Measurements from ENCODE around the gene GTF3C1. TPM values are rescaled to one million over a fixed set of nuclear protein-coding genes. Genes with fewer than 3 reads are reported as not detected.
"Not testable (repeated sequence)": the region's sequence is repeated elsewhere in the genome, so short reads cannot be mapped to it uniquely, and the experiment has no call there.

GTF3C1 gene
- total RNA-seq, 2 experiments from 2014 or later: 48.8 to 50.7 TPM

GRCh38 chr16:27460213-27460612 is 89.5 kb downstream of the GTF3C1 start:
- H3K27me3 Mint-ChIP-seq: no peaks in the 10 kb centered on the region
- peaks cover 35% of the 10 kb centered on the region for H3K4me1 Mint-ChIP-seq
- H3K27ac Mint-ChIP-seq: no peak overlapping the region
- H3K4me3 Mint-ChIP-seq: no peak overlapping the region
- ATAC-seq (no peak), DNase-seq (no peak)
- POLR2A ChIA-PET: interaction anchor here (0.6 to 0.7 kb wide), 3 partner anchors 10 to 147 kb away, joined by 3 to 5 read pairs (median 4); no protein-coding TSS in a partner anchor
- H3K36me3 Mint-ChIP-seq (ENCODE audit: low read depth): peaks cover 21% of the 10 kb centered on the region
- CTCF ChIA-PET: interaction anchor here (0.8 to 1.4 kb wide), 3 partner anchors 19 to 307 kb away, joined by 3 to 4 read pairs (median 3); no protein-coding TSS in a partner anchor
- intact Hi-C loops (cut with DNase I, micrococcal nuclease): no loop called here
- no peaks in the 10 kb centered on the region for H3K9me3 Mint-ChIP-seq (ENCODE audit: low read depth)

GRCh38 chr16:27458987-27459688 is 90.6 kb downstream of the GTF3C1 start:
- Mint-ChIP-seq H3K4me3 (no peak overlapping the region), H3K36me3 (ENCODE audit: low read depth) (peaks cover 15% of the 10 kb centered on the region), H3K4me1 (peaks cover 45% of the 10 kb centered on the region), H3K27me3 (no peaks in the 10 kb centered on the region), H3K9me3 (ENCODE audit: low read depth) (no peaks in the 10 kb centered on the region), H3K27ac (no peak overlapping the region)
- POLR2A ChIA-PET: interaction anchor here (0.6 kb wide), 2 partner anchors 97 to 146 kb away, joined by 5 read pairs; no protein-coding TSS in a partner anchor
- CTCF ChIA-PET: interaction anchor here (1.1 to 1.3 kb wide), 2 partner anchors 20 to 313 kb away, joined by 3 read pairs; no protein-coding TSS in a partner anchor
- intact Hi-C loops (cut with DNase I, micrococcal nuclease): loop anchor here (5.0 kb wide), 2 partner anchors 142 to 497 kb away; no protein-coding TSS in a partner anchor
- no peak for ATAC-seq
- DNase-seq: no peak

- POLR2A ChIA-PET: no interaction called here
- peaks cover 42% of the 10 kb centered on the region for H3K4me1 Mint-ChIP-seq
- DNase-seq (no peak), ATAC-seq (no peak)
- H3K27ac Mint-ChIP-seq: no peak overlapping the region
- no peak overlapping the region for H3K4me3 Mint-ChIP-seq
- no peaks in the 10 kb centered on the region for H3K27me3 Mint-ChIP-seq
- CTCF ChIA-PET: interaction anchor here (1.0 to 1.3 kb wide), 2 partner anchors 80 to 312 kb away, joined by 3 to 4 read pairs; no protein-coding TSS in a partner anchor
- intact Hi-C loops (cut with DNase I, micrococcal nuclease): loop anchor here (5.0 kb wide), 2 partner anchors 141 to 496 kb away; no protein-coding TSS in a partner anchor
- peaks cover 2% of the 10 kb centered on the region for H3K9me3 Mint-ChIP-seq (ENCODE audit: low read depth)
- peaks cover 9% of the 10 kb centered on the region for H3K36me3 Mint-ChIP-seq (ENCODE audit: low read depth)
Observed at GRCh38 chr16:27458258-27458657, 91.5 kb downstream of the GTF3C1 start.

GRCh38 chr16:27457605-27457900 is 92.2 kb downstream of the GTF3C1 start:
- H3K4me1 Mint-ChIP-seq: peaks cover 47% of the 10 kb centered on the region
- peaks cover 13% of the 10 kb centered on the region for H3K36me3 Mint-ChIP-seq (ENCODE audit: low read depth)
- POLR2A ChIA-PET; H3K27ac Mint-ChIP-seq; H3K27me3 Mint-ChIP-seq; DNase-seq; H3K9me3 Mint-ChIP-seq (ENCODE audit: low read depth); ATAC-seq; H3K4me3 Mint-ChIP-seq: not testable (repeated sequence)
- CTCF ChIA-PET: interaction anchor here (1.0 to 1.3 kb wide), 3 partner anchors 56 to 311 kb away, joined by 3 to 5 read pairs (median 4); partner anchors contain the start of gene IL21R
- intact Hi-C loops (cut with DNase I, micrococcal nuclease): loop anchor here (1.0 to 5.0 kb wide), 14 partner anchors 55 to 1619 kb away; partner anchors contain the start of gene IL21R (in 2 of the 2)

GRCh38 chr16:27455700-27456099 is 94.0 kb downstream of the GTF3C1 start:
- DNase-seq: peak; percentile 58
- POLR2A ChIA-PET: no interaction called here
- peaks cover 58% of the 10 kb centered on the region for H3K4me1 Mint-ChIP-seq
- H3K36me3 Mint-ChIP-seq (ENCODE audit: low read depth): peaks cover 25% of the 10 kb centered on the region
- intact Hi-C loops (cut with DNase I, micrococcal nuclease): loop anchor here (2.0 to 5.0 kb wide), 8 partner anchors 53 to 1617 kb away; partner anchors contain the start of gene IL21R (in 2 of the 2)
- CTCF ChIA-PET: interaction anchor here (0.6 to 1.8 kb wide), 3 partner anchors 83 to 301 kb away, joined by 3 to 4 read pairs (median 3); no protein-coding TSS in a partner anchor
- H3K4me3 Mint-ChIP-seq: no peak overlapping the region
- H3K27me3 Mint-ChIP-seq: no peaks in the 10 kb centered on the region
- H3K27ac Mint-ChIP-seq: peak overlapping the region; percentile 86
- ATAC-seq: no peak
- H3K9me3 Mint-ChIP-seq (ENCODE audit: low read depth): peaks cover 5% of the 10 kb centered on the region

- H3K36me3 Mint-ChIP-seq (ENCODE audit: low read depth): peaks cover 41% of the 10 kb centered on the region
- ATAC-seq: no peak
- H3K4me1 Mint-ChIP-seq: peaks cover 76% of the 10 kb centered on the region
- POLR2A ChIA-PET: no interaction called here
- no peaks in the 10 kb centered on the region for H3K27me3 Mint-ChIP-seq
- H3K4me3 Mint-ChIP-seq: no peak overlapping the region
- peak overlapping the region; percentile 17 for H3K27ac Mint-ChIP-seq
- DNase-seq: no peak
- H3K9me3 Mint-ChIP-seq (ENCODE audit: low read depth): peaks cover 5% of the 10 kb centered on the region
- intact Hi-C loops (cut with DNase I, micrococcal nuclease): no loop called here
- CTCF ChIA-PET: interaction anchor here (1.0 to 2.1 kb wide), 4 partner anchors 9 to 297 kb away, joined by 3 to 9 read pairs (median 3); no protein-coding TSS in a partner anchor
Observed at GRCh38 chr16:27453494-27453825, 96.3 kb downstream of the GTF3C1 start.

- Mint-ChIP-seq H3K4me1 (peaks cover 82% of the 10 kb centered on the region), H3K36me3 (ENCODE audit: low read depth) (peaks cover 44% of the 10 kb centered on the region), H3K27ac (peak overlapping the region; percentile 32), H3K27me3 (no peaks in the 10 kb centered on the region), H3K4me3 (peak overlapping the region; percentile 18), H3K9me3 (ENCODE audit: low read depth) (peaks cover 5% of the 10 kb centered on the region)
- ATAC-seq (no peak), DNase-seq (peak; percentile 34)
- ChIA-PET CTCF (interaction anchor here (0.7 to 2.1 kb wide), 6 partner anchors 30 to 273 kb away, joined by 3 to 9 read pairs (median 3); no protein-coding TSS in a partner anchor), POLR2A (interaction anchor here (0.6 kb wide), 1 partner anchor 48 kb away, joined by 3 read pairs; no protein-coding TSS in a partner anchor)
- intact Hi-C loops (cut with DNase I, micrococcal nuclease): no loop called here
Observed at GRCh38 chr16:27452569-27453493, 96.9 kb downstream of the GTF3C1 start.

- peak overlapping the region; percentile 89 for H3K27ac Mint-ChIP-seq
- peaks cover 68% of the 10 kb centered on the region for H3K36me3 Mint-ChIP-seq (ENCODE audit: low read depth)
- H3K9me3 Mint-ChIP-seq (ENCODE audit: low read depth): peaks cover 5% of the 10 kb centered on the region
- POLR2A ChIA-PET: interaction anchor here (0.7 to 0.8 kb wide), 3 partner anchors 10 to 76 kb away, joined by 3 to 4 read pairs (median 3); no protein-coding TSS in a partner anchor
- ATAC-seq: no peak
- no peak for DNase-seq
- no peaks in the 10 kb centered on the region for H3K27me3 Mint-ChIP-seq
- H3K4me1 Mint-ChIP-seq: peaks cover 84% of the 10 kb centered on the region
- intact Hi-C loops (cut with DNase I, micrococcal nuclease): loop anchor here in 1 of 2 experiments (2.0 kb wide), 1 partner anchor 41 kb away; no protein-coding TSS in a partner anchor
- peak overlapping the region; percentile 26 for H3K4me3 Mint-ChIP-seq
- CTCF ChIA-PET: interaction anchor here (0.6 to 1.7 kb wide), 6 partner anchors 45 to 281 kb away, joined by 3 to 9 read pairs (median 3); no protein-coding TSS in a partner anchor
Observed at GRCh38 chr16:27450196-27450549, 99.5 kb downstream of the GTF3C1 start.

GRCh38 chr16:27449434-27450195 is 100.1 kb downstream of the GTF3C1 start:
- peak; percentile 85 for DNase-seq
- Mint-ChIP-seq H3K27me3 (no peaks in the 10 kb centered on the region), H3K27ac (peak overlapping the region; percentile 89), H3K4me3 (peak overlapping the region; percentile 26), H3K9me3 (ENCODE audit: low read depth) (peaks cover 5% of the 10 kb centered on the region), H3K4me1 (peaks cover 84% of the 10 kb centered on the region), H3K36me3 (ENCODE audit: low read depth) (peaks cover 73% of the 10 kb centered on the region)
- intact Hi-C loops (cut with DNase I, micrococcal nuclease): loop anchor here in 1 of 2 experiments (2.0 kb wide), 1 partner anchor 41 kb away; no protein-coding TSS in a partner anchor
- peak; percentile 60 for ATAC-seq
- CTCF ChIA-PET: interaction anchor here (0.7 to 1.7 kb wide), 3 partner anchors 80 to 220 kb away, joined by 3 to 9 read pairs (median 3); no protein-coding TSS in a partner anchor
- POLR2A ChIA-PET: interaction anchor here (0.7 to 0.8 kb wide), 2 partner anchors 10 to 76 kb away, joined by 3 to 4 read pairs; no protein-coding TSS in a partner anchor
